Ovary (tissue), 9 donors: ENCODE measurements around the gene IL13RA1. TPM values are rescaled to one million over a fixed set of nuclear protein-coding genes. Genes with fewer than 3 reads are reported as not detected.

ENCODE experiments used
- DNase-seq, 5 donors: peaks; one replicate each; pipeline ENCODE4 v3.0.0-alpha.2; 2019 to 2020
- H3K27ac ChIP-seq, 2 donors: fragments of 200-600 bp; one replicate each; pipeline versions ENCODE4 v1.5.1 to v1.8.0; 2019 to 2022
- H3K27me3 ChIP-seq: fragments of 200-600 bp; one replicate; pipeline ENCODE4 v1.8.0; 2022
- H3K36me3 ChIP-seq: fragments of 200-600 bp; sonication (generic); one replicate; pipeline ENCODE4 v1.5.1; 2019
- H3K4me1 ChIP-seq: one replicate; pipeline ENCODE4 v1.8.1; 2013; ENCODE audit warnings: mild to moderate bottlenecking, moderate library complexity; ENCODE audit not compliant: insufficient read depth
- H3K4me3 ChIP-seq: fragments of 200-600 bp; sonication (generic); one replicate; pipeline ENCODE4 v1.5.1; 2017
- H3K9me3 ChIP-seq, 2 donors: fragments of 200-600 bp in 1 of 2; sonication (generic) in 1 of 2; one replicate each; pipeline versions ENCODE4 v1.5.1 to v1.8.1; 2013 to 2019; ENCODE audit warnings: mild to moderate bottlenecking in 1 of 2, moderate library complexity in 1 of 2
- EP300 ChIP-seq: sonication (generic); formaldehyde crosslinking; IDR thresholded peaks from one replicate; pipeline ENCODE4 v1.6.1; 2017; ENCODE audit warnings: antibody characterized with exemption
- POLR2A ChIP-seq: fragments of 450-650 bp; IDR thresholded peaks from one replicate; pipeline ENCODE4 v1.6.1; 2017; ENCODE audit warnings: antibody characterized with exemption, mild to moderate bottlenecking, moderate library complexity
- WGBS, 3 donors: extraction: QIAGEN DNeasy Blood & Tissue Kit in 1 of 3; methylation state at CpG; one replicate each; pipeline versions ENCODE4 v1.1.5 to v1.1.7; 2013 to 2017; 5-methylcytosine and 5-hydroxymethylcytosine counted together
- intact Hi-C, 4 donors: fragments of 100-400 bp; cut with DNase I; formaldehyde crosslinking; loops; one replicate each; pipeline versions ENCODE4 v1.11.0 to v1.15.1; 2022 to 2023
- polyA plus RNA-seq, 2 donors: library from polyadenylated mRNA; stranded (reverse); fragments of 200-250 nt in 1 of 2; fragments of 350-450 nt in 1 of 2; fragmentation: Illumina TruSeq in 1 of 2; extraction: RNeasy Lipid Tissue Mini Kit (QIAGEN cat#74804) in 1 of 2; gene quantifications; one replicate each; pipeline ENCODE4 v1.2.3, GENCODE V29; 2013 to 2014
- total RNA-seq, 7 donors: library from RNA; depleted of rRNA in 2 of 7; stranded (reverse); fragments of >200 nt in 2 of 7; fragmentation: NEBNext Ultra II Directional in 3 of 7; extraction: Animal tissue kit (Norgen Biotek cat#: 25700) in 3 of 7; gene quantifications; one replicate each; pipeline versions ENCODE4 v1.1.0 to v1.2.4, GENCODE V29; 2016 to 2023
- TF ChIP-seq, protein P1 (sequence below), 3 donors: fragments of 450-650 bp in 2 of 3; fragments of 200-600 bp in 1 of 3; IDR thresholded peaks; one replicate each; pipeline versions ENCODE4 v1.5.1 to v1.8.0; 2016 to 2022; ENCODE audit warnings: antibody characterized with exemption in 3 of 3, mild to moderate bottlenecking in 1 of 3
- donor health status: DM: no; HTN: no; CAD: no; lungs with moderate emphysema.
- donor health status: DM: no; HTN: no; CAD: no.
- donor health status: Bipolar disorder and iron deficiency.
- donor health status: DM: yes; HTN: yes; CAD: no.
- donor health status: DM: no; HTN: no; CAD: no.
- donor health status: DM: yes; HTN: yes; CAD: no.

IL13RA1 gene
- total and polyA plus RNA-seq, 9 donors, result 33.0 to 104 (median 48.1) TPM

DNA sequence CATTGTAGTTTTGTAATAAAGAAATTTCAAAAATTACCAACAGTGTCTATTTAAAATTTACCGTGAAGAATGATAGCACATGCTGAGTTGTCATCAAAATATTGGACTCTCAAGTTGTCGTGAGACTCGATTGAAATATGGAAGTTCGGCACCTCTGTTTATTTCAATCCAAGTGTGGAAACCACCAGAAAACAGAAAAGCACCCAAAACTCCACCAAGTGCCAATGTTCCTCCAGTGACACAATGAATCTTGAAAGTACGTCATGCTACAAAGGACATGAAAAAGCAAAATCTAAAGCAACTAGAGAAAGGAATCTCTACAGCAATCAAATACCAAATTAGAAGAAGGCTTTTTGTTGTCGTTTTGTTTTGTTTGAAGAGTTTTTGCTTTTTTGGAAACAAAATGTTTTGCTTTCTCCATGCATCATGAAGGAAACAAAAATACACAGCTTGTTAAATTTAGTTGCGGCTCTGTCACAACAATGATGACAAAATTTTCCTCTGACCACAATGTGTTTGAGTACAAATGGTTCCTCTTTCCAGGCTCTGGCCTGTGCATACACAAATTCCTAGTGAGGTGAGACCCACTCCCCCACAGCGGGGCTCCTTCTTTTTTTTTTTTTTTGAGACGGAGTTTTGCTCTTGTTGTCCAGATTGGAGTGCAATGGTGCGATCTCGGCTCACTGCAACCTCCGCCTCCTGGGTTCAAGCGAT, 9.6 kb upstream of the IL13RA1 start:
- no peak overlapping the region for H3K27ac ChIP-seq
- no peaks in the 10 kb centered on the region for H3K9me3 ChIP-seq
- H3K36me3 ChIP-seq, result no peaks in the 10 kb centered on the region
- no peak overlapping the region for H3K4me3 ChIP-seq
- no peaks in the 10 kb centered on the region for H3K27me3 ChIP-seq
- no peak for TF ChIP-seq POLR2A
- TF ChIP-seq, protein P1, sequence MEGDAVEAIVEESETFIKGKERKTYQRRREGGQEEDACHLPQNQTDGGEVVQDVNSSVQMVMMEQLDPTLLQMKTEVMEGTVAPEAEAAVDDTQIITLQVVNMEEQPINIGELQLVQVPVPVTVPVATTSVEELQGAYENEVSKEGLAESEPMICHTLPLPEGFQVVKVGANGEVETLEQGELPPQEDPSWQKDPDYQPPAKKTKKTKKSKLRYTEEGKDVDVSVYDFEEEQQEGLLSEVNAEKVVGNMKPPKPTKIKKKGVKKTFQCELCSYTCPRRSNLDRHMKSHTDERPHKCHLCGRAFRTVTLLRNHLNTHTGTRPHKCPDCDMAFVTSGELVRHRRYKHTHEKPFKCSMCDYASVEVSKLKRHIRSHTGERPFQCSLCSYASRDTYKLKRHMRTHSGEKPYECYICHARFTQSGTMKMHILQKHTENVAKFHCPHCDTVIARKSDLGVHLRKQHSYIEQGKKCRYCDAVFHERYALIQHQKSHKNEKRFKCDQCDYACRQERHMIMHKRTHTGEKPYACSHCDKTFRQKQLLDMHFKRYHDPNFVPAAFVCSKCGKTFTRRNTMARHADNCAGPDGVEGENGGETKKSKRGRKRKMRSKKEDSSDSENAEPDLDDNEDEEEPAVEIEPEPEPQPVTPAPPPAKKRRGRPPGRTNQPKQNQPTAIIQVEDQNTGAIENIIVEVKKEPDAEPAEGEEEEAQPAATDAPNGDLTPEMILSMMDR (IDR thresholded peaks at IDR 0.05), result no peak
- TF ChIP-seq EP300, result no peak
- WGBS, 3 donors, result 86 to 88% (median 86%) methylated on average over 13 of the region's 13 CpGs
- DNase-seq, result no peak
- intact Hi-C loops, result no loop called here
- no peaks in the 10 kb centered on the region for H3K4me1 ChIP-seq

DNA sequence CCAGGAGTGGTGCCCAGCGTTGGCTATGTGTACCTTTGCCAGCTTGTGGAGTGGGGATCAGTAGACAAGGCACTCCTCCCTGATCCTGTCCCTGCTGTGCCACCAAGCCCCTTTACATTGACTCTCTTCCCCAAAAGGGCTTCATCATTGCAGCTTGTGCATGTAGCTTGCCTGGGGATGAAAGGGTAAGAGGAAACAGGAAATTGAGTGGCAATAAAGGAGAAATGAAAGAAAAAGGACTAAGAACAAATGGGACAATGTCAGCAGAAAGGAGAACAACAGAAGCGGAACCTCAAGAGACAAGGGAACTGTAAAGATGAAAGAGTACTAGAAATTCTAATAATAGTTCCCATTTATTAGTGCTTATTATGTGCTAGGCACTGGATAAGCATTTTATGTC, 8.7 kb upstream of the IL13RA1 start:
- intact Hi-C loops, result no loop called here
- no peak for TF ChIP-seq POLR2A
- no peak for TF ChIP-seq EP300
- TF ChIP-seq, protein P1 (IDR thresholded peaks at IDR 0.05), result no peak
- Histone ChIP-seq H3K9me3 (no peaks in the 10 kb centered on the region), H3K27ac (no peak overlapping the region), H3K27me3 (no peaks in the 10 kb centered on the region), H3K4me3 (no peak overlapping the region), H3K4me1 (no peaks in the 10 kb centered on the region), H3K36me3 (no peaks in the 10 kb centered on the region)
- no peak for DNase-seq
- 66 to 75% (median 72%) methylated on average over 2 of the region's 2 CpGs for WGBS, 3 donors

DNA sequence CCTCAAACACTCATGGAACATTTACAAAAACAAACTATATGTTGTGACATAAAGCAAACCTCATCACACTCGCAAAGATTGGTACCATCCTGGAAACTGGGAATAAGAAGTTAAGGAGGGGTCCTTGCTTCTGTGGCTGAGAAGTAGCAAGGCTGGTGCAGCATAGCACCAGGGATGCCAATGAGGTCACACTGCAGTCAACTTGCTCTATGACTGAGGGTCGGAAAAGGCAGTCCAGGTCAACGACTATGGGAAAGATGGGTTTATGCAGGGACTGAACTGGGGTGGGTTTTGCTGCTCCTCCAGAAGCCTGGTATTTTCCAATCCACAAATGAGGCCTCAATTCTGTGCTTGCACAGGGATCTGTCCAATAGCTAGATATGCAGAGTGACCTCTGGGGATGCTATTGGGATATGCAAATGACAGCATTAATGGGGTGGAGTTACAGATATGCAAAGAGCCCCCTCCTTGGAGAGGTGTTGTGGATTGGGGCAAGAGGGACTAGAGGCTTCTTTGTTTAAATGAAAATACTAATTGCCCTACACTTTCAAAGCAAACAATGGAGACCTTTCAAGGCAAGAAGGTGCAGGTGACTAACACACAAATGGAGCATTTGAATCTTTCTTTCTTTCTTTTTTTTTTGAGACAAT, 7.2 kb upstream of the IL13RA1 start:
- Histone ChIP-seq H3K4me3 (no peak overlapping the region), H3K9me3 (no peaks in the 10 kb centered on the region), H3K27me3 (no peaks in the 10 kb centered on the region), H3K36me3 (no peaks in the 10 kb centered on the region), H3K27ac (no peak overlapping the region), H3K4me1 (no peaks in the 10 kb centered on the region)
- no peak for DNase-seq
- no peak for TF ChIP-seq EP300
- TF ChIP-seq, protein P1 (IDR thresholded peaks at IDR 0.05), result no peak
- no peak for TF ChIP-seq POLR2A
- 76 to 87% (median 83%) methylated on average over 3 of the region's 3 CpGs for WGBS, 3 donors
- intact Hi-C loops, result no loop called here

DNA sequence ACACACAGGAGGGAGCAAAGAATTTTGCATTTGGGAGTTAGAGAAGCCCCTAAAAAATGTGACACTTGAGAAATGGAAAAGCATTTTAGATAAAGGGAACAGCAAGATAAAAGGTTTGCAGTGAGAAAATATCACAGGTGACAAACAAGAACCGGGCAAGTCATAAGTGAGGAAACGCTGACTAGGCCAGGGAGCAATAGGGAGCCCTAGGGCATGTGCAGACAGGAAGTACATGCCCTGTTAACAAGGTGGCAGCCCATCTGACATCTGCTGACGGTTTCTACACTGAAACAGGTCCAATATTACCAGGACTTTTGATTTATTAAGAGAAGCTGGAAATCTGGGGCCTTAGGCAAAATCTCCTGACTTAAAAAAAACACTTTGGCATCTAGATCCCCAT, 4.0 kb upstream of the IL13RA1 start:
- TF ChIP-seq EP300 (no peak), POLR2A (no peak)
- TF ChIP-seq, protein P1 (IDR thresholded peaks at IDR 0.05), result no peak
- H3K4me1 ChIP-seq, result peaks cover 1% of the 10 kb centered on the region
- no peak overlapping the region for H3K4me3 ChIP-seq
- intact Hi-C loops, result no loop called here
- H3K36me3 ChIP-seq, result no peaks in the 10 kb centered on the region
- no peak for DNase-seq
- H3K27ac ChIP-seq, result no peak overlapping the region
- H3K9me3 ChIP-seq, result no peaks in the 10 kb centered on the region
- no peaks in the 10 kb centered on the region for H3K27me3 ChIP-seq
- WGBS, 3 donors, result 65 to 77% (median 67%) methylated on average over 3 of the region's 3 CpGs
